Breast epithelium (tissue), 4 donors: ENCODE results near the gene ST14. TPM values are rescaled to one million over a fixed set of nuclear protein-coding genes. Genes with fewer than 3 reads are reported as not detected.

Experiments used
- DNase-seq, 2 donors: peaks; one replicate each; pipeline ENCODE4 v3.0.0-alpha.2; 2019; ENCODE audit warnings: low spot score in 2 of 2
- H3K27ac ChIP-seq, 2 donors: fragments of 200-600 bp; sonication (generic) in 1 of 2; one replicate each; pipeline ENCODE4 v1.5.1; 2016 to 2019; ENCODE audit warnings: mild to moderate bottlenecking in 1 of 2
- H3K27me3 ChIP-seq, 2 donors: fragments of 200-600 bp; sonication (generic) in 1 of 2; one replicate each; pipeline versions ENCODE4 v1.5.1 to v1.6.0; 2017 to 2019; ENCODE audit warnings: control low read depth in 1 of 2, mild to moderate bottlenecking in 1 of 2
- H3K36me3 ChIP-seq: fragments of 200-600 bp; one replicate; pipeline ENCODE4 v1.5.1; 2019
- H3K4me1 ChIP-seq, 2 donors: fragments of 200-600 bp; sonication (generic); one replicate each; pipeline ENCODE4 v1.5.1; 2016 to 2019; ENCODE audit warnings: control low read depth in 1 of 2
- H3K4me3 ChIP-seq, 3 donors: fragments of 200-600 bp; sonication (generic); 1 replicate in 2 of 3; 2 replicates in 1 of 3; pipeline ENCODE4 v1.5.1; 2016 to 2019; ENCODE audit warnings: mild to moderate bottlenecking in 3 of 3, moderate library complexity in 2 of 3
- H3K9me3 ChIP-seq, 2 donors: fragments of 200-600 bp; sonication (generic) in 1 of 2; one replicate each; pipeline ENCODE4 v1.5.1; 2016 to 2019; ENCODE audit warnings: control low read depth in 1 of 2
- POLR2A ChIP-seq: fragments of 450-650 bp; IDR thresholded peaks from one replicate; pipeline ENCODE4 v1.6.1; 2016; ENCODE audit warnings: antibody characterized with exemption, mild to moderate bottlenecking, moderate library complexity
- POLR2AphosphoS5 ChIP-seq, 3 donors: sonication (generic); formaldehyde crosslinking; IDR thresholded peaks; one replicate each; pipeline ENCODE4 v1.6.1; 2017; ENCODE audit warnings: antibody characterized with exemption in 3 of 3
- intact Hi-C: fragments of 100-400 bp; cut with DNase I; formaldehyde crosslinking; loops from one replicate; pipeline ENCODE4 v1.15.1; 2023; ENCODE audit warnings: low total_unique reads
- total RNA-seq, 3 donors: library from RNA; depleted of rRNA; stranded (reverse); fragments of >200 nt; gene quantifications; one replicate each; pipeline ENCODE4 v1.1.0, GENCODE V29; 2016
- TF ChIP-seq, protein P1 (sequence below), 3 donors: fragments of 450-650 bp; IDR thresholded peaks; one replicate each; pipeline ENCODE4 v1.5.1; 2016 to 2017; ENCODE audit warnings: antibody characterized with exemption in 3 of 3, mild to moderate bottlenecking in 3 of 3, moderate library complexity in 3 of 3

ST14 gene
- total RNA-seq, 3 donors from 2014 or later: 9.9 to 89.0 (median 48.5) TPM

DNA sequence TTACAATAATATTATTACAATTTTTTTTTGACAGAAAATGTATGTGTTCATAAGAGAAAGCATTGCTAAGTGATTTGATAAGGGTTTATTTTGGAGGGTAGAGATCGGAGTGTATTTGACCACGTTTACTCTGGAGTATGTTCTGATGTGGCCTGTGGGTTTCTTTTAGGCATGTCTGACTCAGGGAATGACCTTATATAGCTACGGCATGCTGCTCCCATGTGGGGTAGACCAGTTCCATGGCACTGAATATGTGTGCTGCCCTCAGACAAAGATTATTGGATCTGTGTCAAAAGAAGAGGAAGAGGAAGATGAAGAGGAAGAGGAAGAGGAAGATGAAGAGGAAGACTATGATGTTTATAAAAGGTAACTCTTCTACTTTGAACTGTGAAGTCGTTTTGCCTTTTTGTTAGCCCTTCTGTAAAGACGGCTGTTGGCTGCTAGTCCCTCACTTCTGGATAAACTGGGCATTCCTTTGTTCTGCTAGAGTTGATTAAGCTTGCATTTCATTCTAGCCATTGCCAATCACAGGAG is 38.1 kb upstream of the ST14 start:
- DNase-seq: no peak
- H3K9me3 ChIP-seq: no peaks in the 10 kb centered on the region
- no peak for TF ChIP-seq POLR2AphosphoS5 (IDR thresholded peaks at IDR 0.05)
- TF ChIP-seq, protein P1, sequence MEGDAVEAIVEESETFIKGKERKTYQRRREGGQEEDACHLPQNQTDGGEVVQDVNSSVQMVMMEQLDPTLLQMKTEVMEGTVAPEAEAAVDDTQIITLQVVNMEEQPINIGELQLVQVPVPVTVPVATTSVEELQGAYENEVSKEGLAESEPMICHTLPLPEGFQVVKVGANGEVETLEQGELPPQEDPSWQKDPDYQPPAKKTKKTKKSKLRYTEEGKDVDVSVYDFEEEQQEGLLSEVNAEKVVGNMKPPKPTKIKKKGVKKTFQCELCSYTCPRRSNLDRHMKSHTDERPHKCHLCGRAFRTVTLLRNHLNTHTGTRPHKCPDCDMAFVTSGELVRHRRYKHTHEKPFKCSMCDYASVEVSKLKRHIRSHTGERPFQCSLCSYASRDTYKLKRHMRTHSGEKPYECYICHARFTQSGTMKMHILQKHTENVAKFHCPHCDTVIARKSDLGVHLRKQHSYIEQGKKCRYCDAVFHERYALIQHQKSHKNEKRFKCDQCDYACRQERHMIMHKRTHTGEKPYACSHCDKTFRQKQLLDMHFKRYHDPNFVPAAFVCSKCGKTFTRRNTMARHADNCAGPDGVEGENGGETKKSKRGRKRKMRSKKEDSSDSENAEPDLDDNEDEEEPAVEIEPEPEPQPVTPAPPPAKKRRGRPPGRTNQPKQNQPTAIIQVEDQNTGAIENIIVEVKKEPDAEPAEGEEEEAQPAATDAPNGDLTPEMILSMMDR (IDR thresholded peaks at IDR 0.05): no peak
- TF ChIP-seq POLR2A: no peak
- H3K4me1 ChIP-seq: peaks cover 4 to 9% of the 10 kb centered on the region in 2 donors
- no peaks in the 10 kb centered on the region for H3K36me3 ChIP-seq
- H3K27me3 ChIP-seq: no peaks in the 10 kb centered on the region
- no peak overlapping the region for H3K4me3 ChIP-seq
- peak overlapping the region; percentile 65 to 78 for H3K27ac ChIP-seq
- intact Hi-C loops: no loop called here

DNA sequence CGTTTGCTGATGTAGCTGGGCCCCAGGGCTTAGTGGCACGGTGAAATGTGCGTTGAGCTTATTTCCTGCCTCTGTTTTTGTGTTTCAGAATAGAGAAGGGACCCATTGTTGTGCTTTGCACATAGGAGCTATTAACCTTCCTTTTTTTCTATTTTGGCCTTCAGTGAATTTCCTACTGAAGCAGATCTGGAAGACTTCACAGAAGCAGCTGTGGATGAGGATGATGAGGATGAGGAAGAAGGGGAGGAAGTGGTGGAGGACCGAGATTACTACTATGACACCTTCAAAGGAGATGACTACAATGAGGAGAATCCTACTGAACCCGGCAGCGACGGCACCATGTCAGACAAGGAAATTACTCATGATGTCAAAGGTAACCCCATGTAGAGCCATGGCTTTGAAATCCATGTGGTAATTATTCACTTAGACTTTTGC is 37.4 kb upstream of the ST14 start:
- no peaks in the 10 kb centered on the region for H3K36me3 ChIP-seq
- no peak for DNase-seq
- no peak for TF ChIP-seq POLR2AphosphoS5 (IDR thresholded peaks at IDR 0.05)
- TF ChIP-seq, protein P1 (IDR thresholded peaks at IDR 0.05): no peak
- no peak for TF ChIP-seq POLR2A
- peak overlapping the region; percentile 65 to 78 for H3K27ac ChIP-seq
- intact Hi-C loops: no loop called here
- H3K9me3 ChIP-seq: no peaks in the 10 kb centered on the region
- no peaks in the 10 kb centered on the region for H3K27me3 ChIP-seq
- no peak overlapping the region for H3K4me3 ChIP-seq
- peaks cover 4 to 9% of the 10 kb centered on the region in 2 donors for H3K4me1 ChIP-seq

DNA sequence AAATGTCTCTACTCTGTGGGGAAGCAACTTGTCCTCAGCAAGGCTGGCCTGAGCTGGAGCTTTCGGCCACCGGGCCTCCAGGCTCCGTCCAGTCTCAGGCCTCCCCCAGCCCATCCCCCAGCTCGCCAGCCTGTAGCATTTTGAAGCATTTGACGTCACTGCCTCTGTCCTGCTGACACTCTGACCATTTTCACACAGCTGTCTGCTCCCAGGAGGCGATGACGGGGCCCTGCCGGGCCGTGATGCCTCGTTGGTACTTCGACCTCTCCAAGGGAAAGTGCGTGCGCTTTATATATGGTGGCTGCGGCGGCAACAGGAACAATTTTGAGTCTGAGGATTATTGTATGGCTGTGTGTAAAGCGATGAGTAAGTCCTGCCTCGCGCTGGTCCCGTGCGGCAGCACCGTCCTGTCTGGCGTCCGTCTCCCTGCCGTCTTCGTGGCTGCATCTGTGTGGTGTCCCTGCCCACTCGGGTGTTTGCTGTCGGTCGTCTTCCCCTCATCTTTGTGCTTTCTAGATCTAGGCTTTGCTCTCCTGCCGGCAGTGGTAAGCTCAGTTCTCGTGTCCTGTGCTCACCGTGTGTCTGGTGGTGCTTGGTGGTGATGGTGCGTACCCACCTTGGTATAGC is 36.1 kb upstream of the ST14 start:
- TF ChIP-seq POLR2AphosphoS5 (IDR thresholded peaks at IDR 0.05) (no peak), POLR2A (no peak)
- TF ChIP-seq, protein P1 (IDR thresholded peaks at IDR 0.05): no peak
- Histone ChIP-seq H3K9me3 (no peaks in the 10 kb centered on the region), H3K36me3 (no peaks in the 10 kb centered on the region), H3K27me3 (no peaks in the 10 kb centered on the region), H3K4me1 (peaks cover 4 to 9% of the 10 kb centered on the region in 2 donors), H3K27ac (peak overlapping the region; percentile 78 to 82), H3K4me3 (no peak overlapping the region)
- no peak for DNase-seq
- intact Hi-C loops: no loop called here

DNA sequence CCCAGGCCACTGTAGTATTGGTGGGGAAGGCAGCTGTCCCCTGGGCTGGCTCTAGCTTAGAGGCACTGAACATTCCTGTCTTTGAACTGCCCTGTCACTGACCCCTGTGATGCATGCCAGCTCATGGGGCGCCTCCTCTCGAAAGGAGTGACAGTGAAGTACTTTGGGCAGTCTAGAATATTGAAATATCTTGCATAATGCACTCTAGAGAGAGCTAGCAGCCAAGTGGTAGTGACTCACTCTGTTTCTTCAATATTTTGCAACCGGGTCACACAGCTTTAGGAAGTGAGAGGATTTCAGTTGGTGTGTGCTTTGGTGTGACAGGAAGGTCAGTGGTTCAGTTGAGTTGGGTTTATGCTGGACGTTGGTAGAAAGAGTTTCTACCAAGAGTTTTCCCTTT is 35.5 kb upstream of the ST14 start:
- intact Hi-C loops: no loop called here
- Histone ChIP-seq H3K36me3 (no peaks in the 10 kb centered on the region), H3K27ac (peak overlapping the region; percentile 78 to 82), H3K4me1 (peaks cover 4 to 9% of the 10 kb centered on the region in 2 donors), H3K9me3 (no peaks in the 10 kb centered on the region), H3K27me3 (no peaks in the 10 kb centered on the region), H3K4me3 (no peak overlapping the region)
- TF ChIP-seq POLR2A: no peak
- peak; percentile 33 to 67 (median 59) for TF ChIP-seq POLR2AphosphoS5 (IDR thresholded peaks at IDR 0.05)
- peak in 1 of 2 donors; percentile 68 for DNase-seq

DNA sequence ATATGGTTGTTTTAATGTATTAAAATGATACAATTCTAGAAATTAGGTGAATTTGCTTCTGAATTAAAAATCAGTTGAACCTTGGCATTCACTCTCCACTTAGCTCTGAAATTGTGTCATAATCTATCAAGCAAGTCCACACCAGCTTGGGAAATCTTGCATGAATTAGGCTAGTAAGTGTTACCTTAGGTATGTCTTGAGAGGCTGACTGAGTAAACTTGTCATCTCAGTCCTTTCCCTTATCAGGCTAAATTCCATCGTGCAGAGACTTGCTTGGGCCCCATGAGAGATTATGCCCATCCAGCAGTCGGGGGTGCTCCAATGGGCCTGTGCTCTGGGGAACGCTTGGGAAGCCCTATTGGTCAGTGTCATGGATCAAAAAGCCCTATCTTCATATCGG is 33.9 kb upstream of the ST14 start:
- DNase-seq: no peak
- peaks cover 4 to 9% of the 10 kb centered on the region in 2 donors for H3K4me1 ChIP-seq
- H3K27me3 ChIP-seq: no peaks in the 10 kb centered on the region
- TF ChIP-seq POLR2A: no peak
- no peak for TF ChIP-seq POLR2AphosphoS5 (IDR thresholded peaks at IDR 0.05)
- TF ChIP-seq, protein P1 (IDR thresholded peaks at IDR 0.05): no peak
- peaks cover 6% of the 10 kb centered on the region for H3K36me3 ChIP-seq
- H3K27ac ChIP-seq: no peak overlapping the region
- no peaks in the 10 kb centered on the region for H3K9me3 ChIP-seq
- intact Hi-C loops: no loop called here
- H3K4me3 ChIP-seq: no peak overlapping the region
